ENCODE measurements around the gene CDR2.

The CDR2 gene

GRCh38 chr16:22328081-22328725 is 46.2 kb downstream of the CDR2 start:
- Histone ChIP-seq H3K36me3 (ENCODE audit: insufficient read depth, low read length) (peaks cover 69% of the 10 kb centered on the region), H3K4me3 (ENCODE audit: low read depth in 1 of 2, low read length in 2 of 2) (no peak overlapping the region), H3K9ac (ENCODE audit: low read length) (no peak overlapping the region), H3K9me3 (ENCODE audit: low read length) (no peaks in the 10 kb centered on the region), H3K27me3 (ENCODE audit: control insufficient read depth in 1 of 2, insufficient read depth in 2 of 2, low read length in 2 of 2) (no peaks in the 10 kb centered on the region), H3K4me1 (ENCODE audit: insufficient read depth, low read length) (peaks cover 4% of the 10 kb centered on the region), H3K27ac (ENCODE audit: low read depth, low read length) (no peak overlapping the region)

- Histone ChIP-seq H3K4me3 (ENCODE audit: low read depth in 1 of 2, low read length in 2 of 2) (no peak overlapping the region), H3K27me3 (ENCODE audit: control insufficient read depth in 1 of 2, insufficient read depth in 2 of 2, low read length in 2 of 2) (no peaks in the 10 kb centered on the region), H3K36me3 (ENCODE audit: insufficient read depth, low read length) (peaks cover 69% of the 10 kb centered on the region), H3K27ac (ENCODE audit: low read depth, low read length) (no peak overlapping the region), H3K9ac (ENCODE audit: low read length) (no peak overlapping the region), H3K9me3 (ENCODE audit: low read length) (no peaks in the 10 kb centered on the region), H3K4me1 (ENCODE audit: insufficient read depth, low read length) (peaks cover 4% of the 10 kb centered on the region)
Measured at GRCh38 chr16:22327446-22327775, 47.0 kb downstream of the CDR2 start.

GRCh38 chr16:22326771-22327445 is 47.5 kb downstream of the CDR2 start:
- Histone ChIP-seq H3K9ac (ENCODE audit: low read length) (no peak overlapping the region), H3K4me1 (ENCODE audit: insufficient read depth, low read length) (peaks cover 5% of the 10 kb centered on the region), H3K36me3 (ENCODE audit: insufficient read depth, low read length) (peaks cover 69% of the 10 kb centered on the region)

GRCh38 chr16:22326369-22326652 is 48.1 kb downstream of the CDR2 start:
- Histone ChIP-seq H3K27me3 (ENCODE audit: control insufficient read depth in 1 of 2, insufficient read depth in 2 of 2, low read length in 2 of 2) (no peaks in the 10 kb centered on the region), H3K9me3 (ENCODE audit: low read length) (no peaks in the 10 kb centered on the region), H3K27ac (ENCODE audit: low read depth, low read length) (no peak overlapping the region), H3K9ac (ENCODE audit: low read length) (no peak overlapping the region), H3K4me1 (ENCODE audit: insufficient read depth, low read length) (peaks cover 11% of the 10 kb centered on the region), H3K4me3 (ENCODE audit: low read depth in 1 of 2, low read length in 2 of 2) (no peak overlapping the region), H3K36me3 (ENCODE audit: insufficient read depth, low read length) (peaks cover 66% of the 10 kb centered on the region)

More at GRCh38 chr16:22326771-22327445, 47.5 kb downstream of the CDR2 start:
- Histone ChIP-seq H3K9me3 (ENCODE audit: low read length) (no peaks in the 10 kb centered on the region), H3K4me3 (ENCODE audit: low read depth in 1 of 2, low read length in 2 of 2) (no peak overlapping the region), H3K27me3 (ENCODE audit: control insufficient read depth in 1 of 2, insufficient read depth in 2 of 2, low read length in 2 of 2) (no peaks in the 10 kb centered on the region), H3K27ac (ENCODE audit: low read depth, low read length) (no peak overlapping the region)

- no peak overlapping the region for H3K27ac ChIP-seq (ENCODE audit: low read depth, low read length)
- H3K9me3 ChIP-seq (ENCODE audit: low read length): no peaks in the 10 kb centered on the region
- H3K9ac ChIP-seq (ENCODE audit: low read length): no peak overlapping the region
- H3K27me3 ChIP-seq (ENCODE audit: control insufficient read depth in 1 of 2, insufficient read depth in 2 of 2, low read length in 2 of 2): no peaks in the 10 kb centered on the region
- H3K4me1 ChIP-seq (ENCODE audit: insufficient read depth, low read length): peaks cover 11% of the 10 kb centered on the region
- peaks cover 65% of the 10 kb centered on the region for H3K36me3 ChIP-seq (ENCODE audit: insufficient read depth, low read length)
- H3K4me3 ChIP-seq (ENCODE audit: low read depth in 1 of 2, low read length in 2 of 2): no peak overlapping the region
Measured at GRCh38 chr16:22325598-22326368, 48.6 kb downstream of the CDR2 start.

GRCh38 chr16:22324787-22325597 is 49.4 kb downstream of the CDR2 start:
- Histone ChIP-seq H3K4me3 (ENCODE audit: low read depth in 1 of 2, low read length in 2 of 2) (no peak overlapping the region), H3K4me1 (ENCODE audit: insufficient read depth, low read length) (peaks cover 7% of the 10 kb centered on the region), H3K9ac (ENCODE audit: low read length) (no peak overlapping the region), H3K9me3 (ENCODE audit: low read length) (no peaks in the 10 kb centered on the region), H3K27ac (ENCODE audit: low read depth, low read length) (no peak overlapping the region), H3K36me3 (ENCODE audit: insufficient read depth, low read length) (peaks cover 65% of the 10 kb centered on the region), H3K27me3 (ENCODE audit: control insufficient read depth in 1 of 2, insufficient read depth in 2 of 2, low read length in 2 of 2) (no peaks in the 10 kb centered on the region)

GRCh38 chr16:22323959-22324786 is 50.2 kb downstream of the CDR2 start:
- Histone ChIP-seq H3K36me3 (ENCODE audit: insufficient read depth, low read length) (peaks cover 64% of the 10 kb centered on the region), H3K4me1 (ENCODE audit: insufficient read depth, low read length) (peaks cover 7% of the 10 kb centered on the region), H3K27ac (ENCODE audit: low read depth, low read length) (no peak overlapping the region)

GRCh38 chr16:22323173-22323958 is 51.1 kb downstream of the CDR2 start:
- Histone ChIP-seq H3K36me3 (ENCODE audit: insufficient read depth, low read length) (peaks cover 57% of the 10 kb centered on the region), H3K9me3 (ENCODE audit: low read length) (no peaks in the 10 kb centered on the region), H3K27ac (ENCODE audit: low read depth, low read length) (no peak overlapping the region), H3K27me3 (ENCODE audit: control insufficient read depth in 1 of 2, insufficient read depth in 2 of 2, low read length in 2 of 2) (no peaks in the 10 kb centered on the region), H3K9ac (ENCODE audit: low read length) (no peak overlapping the region), H3K4me3 (ENCODE audit: low read depth in 1 of 2, low read length in 2 of 2) (no peak overlapping the region), H3K4me1 (ENCODE audit: insufficient read depth, low read length) (peaks cover 7% of the 10 kb centered on the region)

More at GRCh38 chr16:22323959-22324786, 50.2 kb downstream of the CDR2 start:
- Histone ChIP-seq H3K4me3 (ENCODE audit: low read depth in 1 of 2, low read length in 2 of 2) (no peak overlapping the region), H3K9me3 (ENCODE audit: low read length) (no peaks in the 10 kb centered on the region), H3K9ac (ENCODE audit: low read length) (no peak overlapping the region), H3K27me3 (ENCODE audit: control insufficient read depth in 1 of 2, insufficient read depth in 2 of 2, low read length in 2 of 2) (no peaks in the 10 kb centered on the region)

GRCh38 chr16:22322741-22323140 is 51.7 kb downstream of the CDR2 start:
- H3K4me1 ChIP-seq (ENCODE audit: insufficient read depth, low read length): peaks cover 7% of the 10 kb centered on the region
- no peak overlapping the region for H3K27ac ChIP-seq (ENCODE audit: low read depth, low read length)
- no peaks in the 10 kb centered on the region for H3K9me3 ChIP-seq (ENCODE audit: low read length)
- no peak overlapping the region for H3K4me3 ChIP-seq (ENCODE audit: low read depth in 1 of 2, low read length in 2 of 2)
- no peaks in the 10 kb centered on the region for H3K27me3 ChIP-seq (ENCODE audit: control insufficient read depth in 1 of 2, insufficient read depth in 2 of 2, low read length in 2 of 2)
- H3K36me3 ChIP-seq (ENCODE audit: insufficient read depth, low read length): peaks cover 51% of the 10 kb centered on the region
- no peak overlapping the region for H3K9ac ChIP-seq (ENCODE audit: low read length)

GRCh38 chr16:22322021-22322471 is 52.4 kb downstream of the CDR2 start:
- Histone ChIP-seq H3K27ac (ENCODE audit: low read depth, low read length) (no peak overlapping the region), H3K4me3 (ENCODE audit: low read depth in 1 of 2, low read length in 2 of 2) (no peak overlapping the region), H3K9ac (ENCODE audit: low read length) (no peak overlapping the region), H3K4me1 (ENCODE audit: insufficient read depth, low read length) (peaks cover 7% of the 10 kb centered on the region), H3K9me3 (ENCODE audit: low read length) (no peaks in the 10 kb centered on the region), H3K36me3 (ENCODE audit: insufficient read depth, low read length) (peaks cover 49% of the 10 kb centered on the region), H3K27me3 (ENCODE audit: control insufficient read depth in 1 of 2, insufficient read depth in 2 of 2, low read length in 2 of 2) (no peaks in the 10 kb centered on the region)
